NCI-H526 treated with DMSO at 0.1 percent for 48 hours (cell line): Measurements from ENCODE around the gene ABCC4.
A peak's percentile ranks its signal among the peaks of the same experiment; 100 is the strongest.

ENCODE experiments used
- DNase-seq: peaks from one replicate; lab custom pipeline; 2025; lab: John Stamatoyannopoulos, UW

Gene ABCC4

DNA sequence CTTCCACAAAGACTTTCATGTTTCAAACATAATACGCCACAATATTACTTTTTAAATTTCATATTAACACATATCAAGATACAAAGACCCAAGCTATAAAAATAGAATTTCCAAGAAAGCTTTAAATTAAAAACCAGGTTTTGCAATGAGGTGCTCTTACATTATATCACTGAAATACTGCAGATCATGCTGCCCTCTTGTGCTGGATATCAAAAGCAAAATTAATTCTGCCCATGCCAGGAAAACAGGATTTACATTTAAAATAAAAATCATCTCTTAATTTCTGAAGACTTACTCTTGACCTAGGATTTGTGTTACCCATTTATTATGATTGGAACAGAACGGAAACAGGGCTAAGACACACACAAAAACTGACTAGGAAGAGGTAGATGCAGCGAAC, 145.0 kb downstream of the ABCC4 start:
- DNase-seq = peak; percentile 32

DNA sequence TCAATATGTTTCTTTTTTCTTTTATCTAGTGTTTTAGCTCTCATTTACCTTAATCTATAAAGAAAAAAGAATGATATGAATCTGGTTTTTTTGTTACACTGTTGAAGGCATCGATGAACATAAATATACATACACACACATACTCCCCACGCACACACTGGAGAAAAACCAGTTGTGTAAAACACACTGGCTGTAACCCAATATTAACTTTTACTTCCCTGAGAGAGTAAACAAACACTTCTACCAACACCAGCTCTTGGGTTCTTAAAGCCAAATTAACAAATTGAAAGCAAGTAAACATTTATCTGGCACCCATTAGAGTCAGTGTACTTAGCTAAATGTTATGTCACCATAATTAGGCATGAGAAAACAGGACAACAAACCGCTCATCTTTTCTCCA, 145.7 kb downstream of the ABCC4 start:
- no peak for DNase-seq

DNA sequence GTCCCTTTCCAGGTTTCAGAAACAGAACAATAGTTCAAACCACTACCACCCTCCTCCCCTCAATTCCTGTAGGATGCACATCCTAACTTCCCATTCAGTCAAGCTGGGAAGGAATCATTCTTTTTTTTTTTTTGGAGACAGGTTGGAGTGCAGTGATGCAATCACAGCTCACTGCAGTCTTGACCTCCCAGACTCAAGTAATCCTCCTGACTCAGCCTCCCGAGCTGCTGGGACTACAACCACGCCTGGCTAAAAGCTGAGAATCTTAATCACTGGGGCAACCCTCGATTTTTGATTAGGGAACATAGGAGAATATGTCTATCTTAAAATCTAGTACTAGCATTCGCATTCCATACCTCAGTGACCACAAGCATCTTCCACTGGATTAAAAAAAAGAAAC, 146.2 kb downstream of the ABCC4 start:
- no peak for DNase-seq

DNA sequence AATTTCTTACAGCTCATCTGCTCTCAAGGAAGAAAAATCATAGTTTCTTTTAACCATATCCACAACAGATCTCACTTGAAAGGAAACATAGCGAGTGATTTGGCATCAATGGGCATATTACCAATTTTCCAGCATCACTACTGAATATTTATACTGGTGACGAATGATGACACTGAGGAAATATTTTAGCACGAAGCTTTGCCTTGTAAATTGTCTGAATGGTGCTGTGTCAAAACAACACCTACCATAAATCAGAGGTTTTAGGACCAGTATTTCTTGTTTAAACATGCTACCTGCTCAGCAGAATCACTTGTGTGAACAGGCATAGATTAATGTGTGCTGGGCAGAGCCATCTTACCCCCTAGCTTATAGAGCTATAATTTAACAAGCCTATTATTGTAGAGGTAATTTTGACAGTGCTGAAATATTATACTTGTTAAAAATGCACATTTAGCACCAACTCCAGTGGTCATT, 146.8 kb downstream of the ABCC4 start:
- DNase-seq = no peak

DNA sequence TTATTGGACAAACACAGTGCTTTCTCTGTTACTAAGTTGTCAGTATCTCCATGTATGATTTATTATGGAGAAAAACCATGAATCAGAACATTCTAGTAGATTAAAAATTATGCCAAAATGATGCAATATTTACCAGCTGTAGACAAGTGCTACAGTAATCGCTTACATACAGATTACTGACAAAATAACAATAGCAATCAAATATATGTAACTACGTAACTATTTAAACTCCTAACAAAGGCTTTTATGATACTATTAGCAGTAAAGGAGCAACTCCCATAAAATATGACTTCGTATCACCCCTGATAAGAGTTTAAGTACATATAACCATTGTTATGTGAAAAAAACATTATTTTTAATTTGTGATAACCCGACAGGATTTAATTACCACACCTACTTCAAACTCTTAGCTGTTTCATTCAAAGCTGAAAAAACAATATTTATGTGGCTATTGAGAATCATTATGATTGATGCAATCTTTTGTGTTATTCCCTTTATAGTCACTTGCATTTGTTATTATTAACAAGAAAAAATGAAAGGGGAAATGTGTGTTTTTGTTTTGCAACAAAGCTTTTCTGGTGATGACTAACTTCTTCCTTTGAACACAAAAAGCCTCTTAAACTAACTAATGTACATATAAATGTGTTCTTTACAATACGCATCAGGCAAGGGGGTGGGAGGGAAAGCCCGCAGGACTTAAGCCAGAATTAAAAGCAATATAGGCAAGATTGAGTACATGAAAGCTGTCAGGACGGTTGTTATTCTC, 147.4 kb downstream of the ABCC4 start:
- no peak for DNase-seq

DNA sequence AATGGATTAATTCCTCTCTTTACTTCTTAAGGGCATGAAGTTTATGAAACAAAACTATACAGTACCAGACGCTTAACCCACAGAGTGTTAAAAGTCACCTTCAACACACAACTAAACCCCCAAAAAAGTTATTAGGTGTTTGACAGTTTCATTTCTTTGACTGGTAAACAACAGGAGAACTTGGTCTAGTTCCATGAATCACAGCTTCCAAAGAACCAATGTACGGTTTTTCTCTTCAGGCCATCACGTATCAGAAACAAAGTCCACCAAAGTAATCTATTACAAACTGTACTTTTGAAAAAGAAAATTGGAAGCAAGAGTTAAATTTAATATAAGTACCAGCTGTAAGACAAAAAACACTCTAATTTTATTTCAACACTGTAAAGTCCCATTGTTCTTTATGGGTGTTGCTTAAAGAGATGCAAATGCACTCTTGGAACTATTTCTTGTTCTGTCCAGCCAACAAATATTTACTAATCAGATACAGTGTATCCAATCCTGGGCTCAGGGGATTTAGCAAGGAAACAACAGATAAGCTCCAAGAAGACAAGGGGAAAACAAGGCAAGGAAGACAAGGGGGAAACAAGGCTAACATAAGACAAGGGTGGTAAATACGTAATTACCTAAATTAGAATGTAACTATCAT, 149.2 kb downstream of the ABCC4 start:
- no peak for DNase-seq

DNA sequence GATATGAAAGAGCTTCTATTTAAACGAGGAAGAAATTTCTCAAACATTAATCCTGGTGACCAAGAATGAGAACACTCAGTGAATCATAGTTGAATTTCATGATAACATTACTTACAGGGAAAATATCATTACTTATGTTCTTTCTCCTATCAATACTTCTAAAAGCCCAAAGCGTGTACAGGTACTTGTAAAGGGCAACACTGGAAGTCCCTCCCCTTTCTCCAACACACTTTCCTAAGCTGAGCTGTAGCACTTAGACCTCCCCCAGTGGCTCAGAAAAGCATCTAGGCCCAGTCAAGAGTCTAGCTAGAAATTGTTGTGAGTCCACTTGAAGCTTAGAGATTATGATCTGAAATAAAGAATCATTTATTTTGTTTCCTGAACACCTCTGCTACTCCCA, 150.7 kb downstream of the ABCC4 start:
- no peak for DNase-seq

DNA sequence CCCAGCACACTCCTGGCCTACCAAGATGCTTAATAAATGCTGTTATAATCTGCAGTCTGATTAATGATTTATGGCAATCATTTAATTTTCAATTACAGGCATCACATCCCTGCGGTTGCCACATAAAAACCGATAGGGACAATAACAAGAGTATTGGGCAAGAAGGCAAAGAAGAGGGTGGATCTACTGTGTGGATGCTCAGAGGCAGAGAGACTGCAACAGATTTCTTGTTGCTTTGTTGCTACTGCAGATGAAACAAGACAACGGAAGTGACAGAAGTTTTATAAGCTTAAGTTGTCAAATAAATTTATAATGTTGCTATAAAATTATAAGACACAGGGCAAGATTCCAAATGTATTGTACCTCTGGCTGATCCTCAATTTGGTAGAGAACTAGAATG, 154.8 kb downstream of the ABCC4 start:
- DNase-seq = no peak

DNA sequence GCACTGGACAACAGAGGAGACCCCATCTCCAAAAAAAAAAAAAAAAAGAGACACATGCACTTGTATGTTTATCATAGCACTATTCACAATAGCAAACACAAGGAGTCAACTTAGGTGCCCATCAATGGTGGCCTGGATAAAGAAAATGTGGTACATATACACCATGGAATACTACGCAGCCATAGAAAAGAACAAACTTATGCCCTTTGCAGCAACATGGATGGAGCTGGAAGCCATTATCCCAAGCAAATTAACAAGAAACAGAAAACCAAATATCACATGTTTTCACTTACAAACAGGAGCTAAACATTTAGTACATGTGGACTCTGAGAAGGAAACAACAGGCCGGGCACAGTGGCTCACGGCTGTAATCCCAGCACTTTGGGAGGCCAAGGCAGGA, 155.7 kb downstream of the ABCC4 start:
- no peak for DNase-seq

DNA sequence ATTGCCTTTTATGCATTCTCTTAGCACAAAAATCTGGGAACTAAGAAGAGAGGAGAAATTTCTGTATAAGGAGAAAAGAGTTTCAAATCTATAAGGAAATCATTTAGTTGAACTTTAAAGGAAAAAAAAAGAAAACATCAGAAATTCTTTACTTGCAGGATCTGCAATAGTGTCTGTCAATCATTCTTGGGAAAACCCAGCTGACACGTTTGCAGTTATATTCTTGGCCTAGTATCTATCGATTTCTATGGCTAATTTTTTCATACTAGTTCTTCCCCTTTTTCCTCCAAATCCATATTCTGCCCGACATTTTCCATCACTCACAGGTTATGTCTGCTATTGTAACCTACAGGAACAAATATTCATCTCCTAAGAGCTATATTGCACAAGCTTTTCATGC, 160.7 kb downstream of the ABCC4 start:
- no peak for DNase-seq

DNA sequence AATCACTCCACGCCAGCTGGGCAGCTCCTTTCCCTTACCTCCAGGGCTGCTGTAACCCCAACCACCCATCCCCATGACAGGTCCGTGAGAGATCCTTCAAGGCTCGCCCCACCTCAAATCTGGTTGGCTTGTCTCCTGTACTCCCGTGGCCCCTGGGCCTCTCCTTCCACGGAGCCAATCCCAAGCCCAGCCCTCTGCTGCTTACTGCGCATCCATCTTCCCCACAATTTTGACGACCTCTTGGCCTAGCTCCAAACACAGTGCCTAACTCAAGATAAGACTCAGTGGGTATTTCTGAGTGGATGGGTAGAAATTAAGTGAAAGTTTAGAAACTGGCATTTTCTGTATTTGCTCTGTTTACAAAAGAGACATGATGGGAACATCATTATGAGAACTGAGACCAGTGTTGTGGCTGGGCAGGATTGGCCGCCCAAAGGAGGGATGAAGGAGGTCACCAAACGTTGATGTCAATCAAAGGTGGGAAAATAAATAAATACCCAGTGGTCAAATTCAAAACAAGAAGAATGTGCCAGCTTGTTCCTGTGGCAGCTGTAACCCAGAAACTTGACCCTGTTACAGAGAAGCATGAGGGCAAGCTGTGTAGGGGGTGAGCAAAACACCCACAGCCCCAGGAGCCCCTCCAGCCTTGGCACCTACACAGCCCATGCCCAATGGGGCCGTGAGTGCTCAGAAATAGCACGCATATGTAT, 162.2 kb downstream of the ABCC4 start:
- no peak for DNase-seq

DNA sequence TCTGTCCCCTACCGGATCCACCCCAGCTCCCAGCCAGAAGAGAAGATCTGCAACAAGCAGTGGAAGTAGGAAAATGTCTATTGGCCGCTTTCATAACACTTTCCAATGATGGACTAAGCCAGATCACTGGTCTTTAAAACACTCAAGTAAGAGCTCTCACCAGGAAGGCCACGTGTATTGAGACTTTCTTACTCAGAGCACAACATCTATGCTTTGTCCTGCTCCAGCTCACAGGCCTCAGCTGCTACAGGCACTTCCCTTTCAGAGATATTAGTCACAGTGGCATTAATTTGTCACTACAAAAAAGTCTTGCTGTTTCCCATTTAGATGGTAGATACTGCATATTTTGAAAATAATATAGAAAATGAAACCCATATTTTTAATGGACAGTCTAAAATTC, 164.2 kb downstream of the ABCC4 start:
- no peak for DNase-seq

DNA sequence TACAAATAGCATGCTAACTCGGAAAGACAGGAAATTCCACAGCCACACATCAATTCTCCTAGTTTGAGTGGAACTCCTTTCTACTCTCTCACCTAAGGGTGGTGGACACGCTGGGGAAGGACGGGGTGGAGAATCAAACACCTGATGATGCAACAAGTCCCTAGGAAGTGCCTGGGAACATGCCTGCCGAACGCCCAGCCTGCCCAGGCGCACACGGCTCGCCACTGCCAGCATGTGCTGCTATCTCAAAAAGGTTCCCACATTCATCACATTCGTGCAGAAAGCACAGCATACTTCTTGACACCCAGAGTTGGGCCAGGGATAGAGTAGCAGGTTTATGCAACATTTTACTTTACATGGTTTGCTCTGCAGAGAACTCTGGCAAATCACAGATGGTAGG, 164.6 kb downstream of the ABCC4 start:
- DNase-seq = no peak

DNA sequence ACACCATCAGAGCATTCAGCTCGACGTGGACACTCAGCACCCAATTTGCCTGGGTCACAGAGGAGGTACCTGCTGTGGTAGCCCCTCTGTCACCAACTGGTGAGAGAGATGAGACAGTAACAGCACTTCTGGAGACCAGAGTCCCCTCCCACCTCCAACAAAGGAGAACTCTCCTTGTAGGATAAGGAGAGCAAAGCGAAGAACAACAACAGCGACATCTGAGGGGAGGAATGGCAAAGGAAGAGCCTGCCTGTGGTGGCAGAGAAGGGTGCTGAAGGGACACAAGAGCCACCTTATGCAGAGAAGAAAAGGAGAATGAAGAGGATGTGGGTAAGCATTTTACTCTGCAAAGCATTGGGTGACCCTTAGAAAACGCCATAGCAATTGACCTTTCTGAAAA, 167.8 kb downstream of the ABCC4 start:
- no peak for DNase-seq

DNA sequence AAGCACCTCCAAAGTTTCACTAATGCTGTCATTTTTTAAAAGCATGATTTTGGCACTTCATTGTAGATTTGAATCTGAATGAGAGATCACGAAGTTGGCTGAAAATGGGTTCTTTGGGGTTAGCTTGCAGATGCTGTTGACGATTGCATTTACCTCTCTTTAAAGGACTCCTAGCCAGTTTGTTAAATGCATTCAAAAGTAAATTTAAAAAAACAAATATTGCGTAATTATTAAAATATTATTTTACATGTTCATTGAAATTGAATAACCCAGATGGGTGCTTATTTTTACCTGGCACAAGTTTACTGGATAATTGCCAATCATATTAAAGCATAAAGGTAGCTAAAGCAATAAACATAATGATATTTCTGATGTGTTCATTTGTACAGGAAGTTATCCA, 172.2 kb downstream of the ABCC4 start:
- DNase-seq = no peak

DNA sequence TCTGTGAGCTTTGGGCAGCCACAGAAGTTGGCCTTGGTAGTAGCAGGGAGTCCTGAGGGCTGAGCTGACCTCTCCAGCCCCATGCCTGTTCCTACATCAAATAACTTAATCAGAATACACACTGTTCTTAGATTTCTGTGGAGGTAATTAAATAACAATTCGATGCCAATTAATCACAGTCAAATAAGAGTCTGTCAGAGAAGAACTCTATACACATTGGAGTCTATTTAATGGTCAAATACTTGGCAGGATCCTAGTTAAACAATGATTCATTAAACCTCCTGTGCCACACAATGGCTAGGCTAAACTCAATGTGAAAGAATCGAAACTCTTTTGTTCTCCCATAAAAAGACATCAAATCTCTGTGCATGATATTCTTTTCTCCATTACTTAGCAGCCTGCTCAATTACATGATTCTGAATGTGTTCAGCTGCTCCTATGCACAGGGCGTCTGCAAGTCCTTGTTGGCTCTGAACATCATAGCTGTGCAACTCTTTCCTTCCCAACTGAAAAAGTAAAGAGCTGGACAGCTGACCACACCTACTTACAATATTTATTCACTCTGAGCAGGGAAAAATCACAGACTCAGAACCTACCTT, 173.1 kb downstream of the ABCC4 start:
- no peak for DNase-seq

DNA sequence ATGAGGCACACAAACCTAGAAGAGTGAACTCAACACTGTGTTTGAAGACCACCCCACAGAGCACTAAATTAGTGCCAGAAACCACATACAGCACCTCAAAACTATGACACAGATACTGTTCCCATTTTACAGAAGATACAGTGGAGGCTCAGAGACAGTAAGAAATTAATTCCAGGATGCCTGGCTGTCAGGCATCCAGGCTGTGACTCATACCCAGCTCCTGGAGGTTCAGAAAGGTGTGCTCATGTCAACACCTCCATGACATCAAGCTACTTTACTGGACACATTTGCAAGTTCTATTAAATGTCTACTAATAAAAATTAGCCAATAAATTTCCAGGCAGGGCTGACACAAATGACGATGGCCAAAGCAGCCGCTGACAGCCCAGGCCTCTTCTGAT, 176.3 kb downstream of the ABCC4 start:
- no peak for DNase-seq

DNA sequence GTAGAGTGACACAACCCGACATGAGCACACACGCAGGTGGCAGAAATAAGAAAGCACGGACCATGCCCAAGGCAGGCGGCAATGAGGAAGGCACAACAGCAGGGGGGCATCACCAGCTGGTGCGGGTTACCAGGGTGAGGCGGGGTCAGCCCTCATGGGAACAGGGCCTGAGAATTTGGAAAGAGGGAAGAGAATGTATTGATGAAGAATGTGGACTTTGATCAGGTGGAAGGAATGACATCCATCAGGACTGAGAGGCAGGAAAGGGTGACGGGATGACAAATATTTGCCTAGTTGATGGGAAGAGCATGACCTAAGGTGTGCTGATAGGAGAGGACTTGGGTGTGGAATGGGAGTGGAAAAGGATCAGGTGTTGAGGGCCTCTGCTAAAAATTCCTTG, 177.5 kb downstream of the ABCC4 start:
- no peak for DNase-seq

DNA sequence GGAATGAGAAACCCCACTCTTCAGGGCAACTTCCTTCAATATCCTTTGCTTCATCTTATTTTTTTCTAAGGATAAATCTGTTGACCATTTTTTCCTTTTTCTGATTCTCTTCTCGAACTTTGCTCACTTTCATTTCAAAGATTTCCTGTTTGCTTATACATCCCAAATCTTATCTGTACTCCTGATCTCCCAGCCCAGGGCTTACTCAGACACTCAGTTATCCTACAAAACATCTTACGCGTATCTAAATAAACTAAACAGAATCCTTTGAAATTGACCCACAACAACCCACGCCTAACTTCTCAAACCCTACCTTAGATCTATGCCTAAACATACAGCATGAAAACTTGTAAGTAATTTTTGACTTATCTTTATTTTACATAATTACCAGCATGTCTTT, 179.2 kb downstream of the ABCC4 start:
- no peak for DNase-seq

DNA sequence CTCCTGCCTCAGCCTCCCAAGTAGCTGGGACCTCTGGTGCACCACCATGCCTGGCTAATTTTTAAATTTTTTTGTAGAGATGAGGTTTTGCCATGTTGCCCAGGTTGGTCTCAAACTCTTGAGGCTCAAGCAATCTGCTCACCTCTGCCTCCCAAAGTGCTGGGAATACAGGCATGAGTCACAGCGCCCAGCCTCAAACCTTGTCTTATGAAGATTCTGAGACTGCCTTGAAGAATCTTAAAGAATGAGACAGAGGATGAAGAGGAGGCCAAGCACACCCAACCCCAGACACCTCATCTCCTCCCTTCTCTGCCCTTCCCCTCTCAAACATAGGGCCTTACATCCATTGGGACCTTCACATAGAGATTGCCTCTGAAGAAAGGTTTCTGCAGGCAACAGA, 179.7 kb downstream of the ABCC4 start:
- no peak for DNase-seq

DNA sequence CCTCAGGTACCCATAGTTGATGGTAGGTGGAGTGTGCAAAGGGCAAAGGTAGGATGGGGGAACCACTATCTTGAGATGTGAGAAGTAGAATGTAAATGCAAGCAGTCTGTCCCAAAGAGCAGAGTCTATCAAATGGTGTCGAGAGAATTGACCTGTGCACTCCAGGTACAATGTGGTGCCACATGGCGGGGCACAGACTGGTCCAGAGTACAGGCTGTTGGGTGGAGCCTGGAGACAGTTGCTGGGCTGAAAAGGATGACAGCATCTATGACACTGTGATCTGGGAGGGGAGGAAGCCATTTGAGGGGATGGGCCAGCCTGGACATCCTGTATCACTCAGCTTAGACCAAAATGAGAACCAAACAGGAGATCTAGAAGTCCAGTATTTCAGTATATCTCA, 180.6 kb downstream of the ABCC4 start:
- no peak for DNase-seq

DNA sequence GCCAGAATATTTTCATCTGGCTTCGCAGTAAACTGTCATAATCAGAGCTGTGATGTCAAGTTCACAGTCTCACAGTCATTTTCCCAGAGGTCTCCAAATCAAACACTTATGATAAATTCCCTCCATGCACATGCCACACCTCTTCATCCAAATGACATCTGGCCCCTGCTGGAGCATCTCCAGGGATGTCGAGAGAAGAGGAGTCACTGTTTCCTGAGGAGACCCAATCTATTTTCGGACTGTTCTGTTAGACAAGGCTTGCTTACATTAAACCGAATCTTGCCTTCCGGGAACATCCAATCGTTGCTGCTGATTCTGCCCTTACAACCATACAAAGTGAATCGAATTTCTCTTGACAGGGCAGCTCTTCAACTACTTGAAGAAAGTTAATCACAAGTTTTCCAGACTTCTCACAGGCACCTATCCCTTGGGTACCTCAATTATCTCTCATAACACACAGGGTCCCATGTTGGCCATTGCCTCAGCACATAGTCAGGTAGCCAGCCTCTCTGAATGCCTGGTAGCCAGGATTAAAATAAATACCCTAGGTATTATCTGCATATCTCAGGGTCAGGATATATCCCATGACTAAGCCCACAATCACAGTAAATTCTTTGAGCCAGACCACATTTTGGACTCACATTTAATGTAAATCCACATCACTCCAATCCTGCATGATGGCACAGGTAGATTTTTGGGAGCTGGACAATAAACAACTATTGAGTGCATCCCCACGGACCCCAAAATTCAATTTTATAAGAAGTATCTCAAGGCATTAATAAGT, 182.5 kb downstream of the ABCC4 start:
- no peak for DNase-seq
